Transverse colon (tissue), 4 donors: Measurements from ENCODE around the gene DSCAM. TPM values are rescaled to one million over a fixed set of nuclear protein-coding genes. Genes with fewer than 3 reads are reported as not detected.

Source experiments
- DNase-seq: peaks from one replicate; pipeline ENCODE4 v3.0.0-alpha.2; 2019
- H3K27ac ChIP-seq, 4 donors: fragments of 200-600 bp; sonication (generic); 2 replicates each; pipeline ENCODE4 v1.5.1; 2016 to 2018; ENCODE audit warnings: inconsistent platforms in 4 of 4
- H3K27me3 ChIP-seq: fragments of 200-600 bp; sonication (generic); 2 replicates; pipeline ENCODE4 v1.5.1; 2017; ENCODE audit warnings: inconsistent platforms
- H3K36me3 ChIP-seq, 4 donors: fragments of 200-600 bp; sonication (generic); 2 replicates each; pipeline ENCODE4 v1.5.1; 2017 to 2019; ENCODE audit warnings: inconsistent platforms in 4 of 4
- H3K4me1 ChIP-seq, 4 donors: fragments of 200-600 bp; sonication (generic); 2 replicates each; pipeline ENCODE4 v1.5.1; 2017 to 2020; ENCODE audit warnings: inconsistent platforms in 4 of 4
- H3K4me3 ChIP-seq, 4 donors: fragments of 200-600 bp; sonication (generic); 1 replicate in 1 of 4; 2 replicates in 3 of 4; pipeline versions ENCODE4 v1.5.1 to v1.6.1; 2017 to 2019; ENCODE audit warnings: inconsistent platforms in 4 of 4
- H3K9me3 ChIP-seq, 2 donors: fragments of 200-600 bp; sonication (generic); 2 replicates each; pipeline ENCODE4 v1.5.1; 2017 to 2019; ENCODE audit warnings: inconsistent platforms in 2 of 2
- EP300 ChIP-seq: sonication (generic); formaldehyde crosslinking; IDR thresholded peaks from one replicate; pipeline ENCODE4 v1.6.1; 2017; ENCODE audit warnings: antibody characterized with exemption, low read depth
- POLR2A ChIP-seq: fragments of 450-650 bp; IDR thresholded peaks from one replicate; pipeline ENCODE4 v1.6.1; 2016; ENCODE audit warnings: antibody characterized with exemption, mild to moderate bottlenecking, moderate library complexity
- POLR2AphosphoS5 ChIP-seq, 3 donors: sonication (generic); formaldehyde crosslinking; IDR thresholded peaks; one replicate each; pipeline ENCODE4 v1.6.1; 2016; ENCODE audit warnings: antibody characterized with exemption in 3 of 3
- WGBS, 2 donors: methylation state at CpG; one replicate each; pipeline ENCODE4 v1.1.5; 2018; ENCODE audit warnings: low coverage in 1 of 2; 5-methylcytosine and 5-hydroxymethylcytosine counted together
- in situ Hi-C, 4 donors: fragments of 200-750 bp; cut with MboI; loops; one replicate each; pipeline versions ENCODE4 v1.15.0 to v1.15.1; 2017; ENCODE audit warnings: low sequenced_read_pairs in 3 of 4, low pct_ligation_motif_present in 1 of 4, low pct_unique_long_range_greater_than_20kb in 1 of 4
- intact Hi-C: fragments of 100-400 bp; cut with DNase I; formaldehyde crosslinking; loops from one replicate; pipeline ENCODE4 v1.15.1; 2023; ENCODE audit warnings: low total_unique reads
- total RNA-seq, 4 donors: library from RNA; depleted of rRNA; stranded (reverse); fragments of >200 nt; gene quantifications; one replicate each; pipeline ENCODE4 v1.1.0, GENCODE V29; 2016
- TF ChIP-seq, protein P1 (sequence below), 5 experiments: fragments of 200-600 bp in 3 of 5; fragments of 450-650 bp in 2 of 5; sonication (generic) in 3 of 5; IDR thresholded peaks; 1 replicate in 2 of 5; 2 replicates in 3 of 5; pipeline ENCODE4 v1.5.1; 2016 to 2017; ENCODE audit warnings: antibody characterized with exemption in 5 of 5, inconsistent platforms in 3 of 5, mild to moderate bottlenecking in 2 of 5, moderate library complexity in 1 of 5

The DSCAM gene
- total RNA-seq, 4 donors from 2014 or later: 0.16 TPM; not detected in 3

DNA sequence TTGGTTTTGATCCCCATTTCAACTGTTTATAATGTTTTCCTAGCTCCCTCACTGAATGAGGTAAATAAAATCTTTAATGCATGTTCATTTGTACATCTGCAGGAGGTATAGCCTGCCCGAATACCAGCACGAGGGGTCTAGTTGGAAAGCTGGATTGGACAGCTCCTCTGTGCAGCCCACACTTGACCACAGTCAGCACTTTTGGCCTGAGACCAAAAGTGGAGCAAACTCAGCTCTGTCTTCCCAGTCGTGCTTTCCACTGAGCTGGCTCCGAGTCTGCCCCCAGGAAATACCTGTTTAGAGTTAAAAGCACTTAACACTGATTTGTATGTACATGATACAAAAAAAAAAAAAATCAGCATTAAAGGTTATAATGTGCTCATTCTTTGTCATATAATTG lies 224.4 kb downstream of the DSCAM start:
- in situ Hi-C loops: no loop called here
- no peak for TF ChIP-seq POLR2AphosphoS5 (IDR thresholded peaks at IDR 0.05)
- TF ChIP-seq EP300: no peak
- TF ChIP-seq POLR2A: no peak
- TF ChIP-seq, protein P1, sequence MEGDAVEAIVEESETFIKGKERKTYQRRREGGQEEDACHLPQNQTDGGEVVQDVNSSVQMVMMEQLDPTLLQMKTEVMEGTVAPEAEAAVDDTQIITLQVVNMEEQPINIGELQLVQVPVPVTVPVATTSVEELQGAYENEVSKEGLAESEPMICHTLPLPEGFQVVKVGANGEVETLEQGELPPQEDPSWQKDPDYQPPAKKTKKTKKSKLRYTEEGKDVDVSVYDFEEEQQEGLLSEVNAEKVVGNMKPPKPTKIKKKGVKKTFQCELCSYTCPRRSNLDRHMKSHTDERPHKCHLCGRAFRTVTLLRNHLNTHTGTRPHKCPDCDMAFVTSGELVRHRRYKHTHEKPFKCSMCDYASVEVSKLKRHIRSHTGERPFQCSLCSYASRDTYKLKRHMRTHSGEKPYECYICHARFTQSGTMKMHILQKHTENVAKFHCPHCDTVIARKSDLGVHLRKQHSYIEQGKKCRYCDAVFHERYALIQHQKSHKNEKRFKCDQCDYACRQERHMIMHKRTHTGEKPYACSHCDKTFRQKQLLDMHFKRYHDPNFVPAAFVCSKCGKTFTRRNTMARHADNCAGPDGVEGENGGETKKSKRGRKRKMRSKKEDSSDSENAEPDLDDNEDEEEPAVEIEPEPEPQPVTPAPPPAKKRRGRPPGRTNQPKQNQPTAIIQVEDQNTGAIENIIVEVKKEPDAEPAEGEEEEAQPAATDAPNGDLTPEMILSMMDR (IDR thresholded peaks at IDR 0.05): no peak
- Histone ChIP-seq H3K27ac (no peak overlapping the region), H3K4me1 (no peaks in the 10 kb centered on the region), H3K9me3 (no peaks in the 10 kb centered on the region), H3K36me3 (no peaks in the 10 kb centered on the region), H3K27me3 (no peaks in the 10 kb centered on the region), H3K4me3 (no peak overlapping the region)
- DNase-seq: no peak
- intact Hi-C loops: no loop called here
- WGBS, 2 donors: 38 to 44% methylated on average over 3 to 4 of the region's 4 CpGs

- DNase-seq: no peak
- in situ Hi-C loops: no loop called here
- Histone ChIP-seq H3K9me3 (no peaks in the 10 kb centered on the region), H3K36me3 (no peaks in the 10 kb centered on the region), H3K4me3 (no peak overlapping the region), H3K27me3 (no peaks in the 10 kb centered on the region), H3K27ac (no peak overlapping the region), H3K4me1 (no peaks in the 10 kb centered on the region)
- intact Hi-C loops: no loop called here
- TF ChIP-seq EP300: no peak
- TF ChIP-seq POLR2AphosphoS5 (IDR thresholded peaks at IDR 0.05): no peak
- TF ChIP-seq, protein P1 (IDR thresholded peaks at IDR 0.05): no peak
- no peak for TF ChIP-seq POLR2A
- WGBS, 2 donors: 56 to 68% methylated on average over 7 of the region's 7 CpGs
These were observed 226.4 kb downstream of the DSCAM start for GRCh38 chr21:40620386-40621145.

- H3K36me3 ChIP-seq: no peaks in the 10 kb centered on the region
- DNase-seq: no peak
- no peaks in the 10 kb centered on the region for H3K4me1 ChIP-seq
- intact Hi-C loops (no loop called here), in situ Hi-C loops (no loop called here)
- no peak overlapping the region for H3K4me3 ChIP-seq
- H3K27ac ChIP-seq: no peak overlapping the region
- H3K27me3 ChIP-seq: no peaks in the 10 kb centered on the region
- no peaks in the 10 kb centered on the region for H3K9me3 ChIP-seq
- no peak for TF ChIP-seq POLR2A
- TF ChIP-seq EP300: no peak
- TF ChIP-seq, protein P1 (IDR thresholded peaks at IDR 0.05): no peak
- no peak for TF ChIP-seq POLR2AphosphoS5 (IDR thresholded peaks at IDR 0.05)
- 69 to 82% methylated on average over 13 to 14 of the region's 14 CpGs for WGBS, 2 donors
These were observed 228.6 kb downstream of the DSCAM start for GRCh38 chr21:40618191-40618973.

GRCh38 chr21:40616377-40616704 lies 230.6 kb downstream of the DSCAM start:
- no peak overlapping the region for H3K27ac ChIP-seq
- H3K27me3 ChIP-seq: no peaks in the 10 kb centered on the region
- WGBS, 2 donors: 69 to 100% methylated on average over 1 to 5 of the region's 5 CpGs
- intact Hi-C loops (loop anchor here (2.0 kb wide), 1 partner anchor 14 kb away; no protein-coding TSS in a partner anchor), in situ Hi-C loops (no loop called here)
- H3K9me3 ChIP-seq: no peaks in the 10 kb centered on the region
- TF ChIP-seq POLR2AphosphoS5 (IDR thresholded peaks at IDR 0.05) (no peak), POLR2A (no peak), EP300 (no peak)
- TF ChIP-seq, protein P1 (IDR thresholded peaks at IDR 0.05): no peak
- no peaks in the 10 kb centered on the region for H3K4me1 ChIP-seq
- DNase-seq: no peak
- H3K36me3 ChIP-seq: no peaks in the 10 kb centered on the region
- no peak overlapping the region for H3K4me3 ChIP-seq
